HG02588 (cell line): ENCODE data around the gene RAD23A.
"Not testable (repeated sequence)": the region's sequence is repeated elsewhere in the genome, so short reads cannot be mapped to it uniquely, and the experiment has no call there.

ENCODE experiments used
- ATAC-seq: cut with Tn5 transposase; IDR thresholded peaks from one replicate; pipeline ENCODE4 v1.9.1; 2021; ENCODE audit warnings: mild to moderate bottlenecking, moderate library complexity; ENCODE audit not compliant: unreplicated experiment

The RAD23A gene

DNA sequence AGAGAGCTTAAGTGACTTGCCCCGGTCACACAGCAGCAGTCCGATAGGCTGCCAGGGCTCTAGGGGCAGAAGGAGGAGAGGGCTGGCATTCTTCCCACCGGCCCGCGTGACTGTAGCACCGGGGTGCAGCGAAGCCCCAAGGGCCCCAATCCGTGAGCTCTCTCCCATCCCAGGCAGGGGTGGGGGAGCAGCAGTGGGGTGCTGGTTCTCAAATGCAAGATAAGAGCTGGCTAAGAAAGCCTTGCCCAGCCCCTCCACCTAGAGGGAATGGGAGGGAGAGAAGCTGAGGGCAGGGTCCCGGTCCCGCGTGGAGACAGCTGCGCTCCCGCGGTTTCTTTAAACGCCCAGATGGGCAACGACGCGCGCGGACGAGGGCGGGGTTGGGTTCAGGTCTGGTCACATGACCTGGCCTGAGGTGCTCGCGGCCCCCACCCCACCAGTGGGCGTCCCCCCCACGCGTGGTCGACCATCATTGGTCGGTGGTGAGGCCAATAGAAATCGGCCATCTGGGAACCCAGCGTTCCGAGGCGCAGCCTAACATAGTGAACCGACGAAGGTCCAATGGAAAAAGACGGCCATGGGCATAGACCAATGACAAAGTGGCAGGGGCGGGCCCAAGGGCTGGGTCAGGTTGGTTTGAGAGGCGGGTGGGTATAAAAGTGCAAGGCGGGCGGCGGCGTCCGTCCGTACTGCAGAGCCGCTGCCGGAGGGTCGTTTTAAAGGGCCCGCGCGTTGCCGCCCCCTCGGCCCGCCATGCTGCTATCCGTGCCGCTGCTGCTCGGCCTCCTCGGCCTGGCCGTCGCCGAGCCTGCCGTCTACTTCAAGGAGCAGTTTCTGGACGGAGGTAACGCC lies 7.5 kb upstream of the RAD23A start, which contains the start of gene CALR:
CALR (plus strand) TSS at position 683 of the 852 bp plus-strand sequence; CDS start at position 754, 71 bp downstream.
- peak; percentile 80 for ATAC-seq

- peak; percentile 4 for ATAC-seq
Measured at GRCh38 chr19:12938779-12939601, 6.7 kb upstream of the RAD23A start.

DNA sequence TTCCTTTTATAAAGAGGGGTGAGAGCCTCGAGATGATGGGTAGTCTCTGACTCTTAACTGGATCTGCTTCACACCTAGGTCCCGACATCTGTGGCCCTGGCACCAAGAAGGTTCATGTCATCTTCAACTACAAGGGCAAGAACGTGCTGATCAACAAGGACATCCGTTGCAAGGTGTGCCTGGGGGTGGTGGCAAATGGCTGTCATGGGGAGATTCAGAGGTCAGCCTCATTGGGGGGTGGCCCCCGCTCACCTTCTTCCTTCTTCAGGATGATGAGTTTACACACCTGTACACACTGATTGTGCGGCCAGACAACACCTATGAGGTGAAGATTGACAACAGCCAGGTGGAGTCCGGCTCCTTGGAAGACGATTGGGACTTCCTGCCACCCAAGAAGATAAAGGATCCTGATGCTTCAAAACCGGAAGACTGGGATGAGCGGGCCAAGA lies 5.7 kb upstream of the RAD23A start:
- ATAC-seq = no peak

DNA sequence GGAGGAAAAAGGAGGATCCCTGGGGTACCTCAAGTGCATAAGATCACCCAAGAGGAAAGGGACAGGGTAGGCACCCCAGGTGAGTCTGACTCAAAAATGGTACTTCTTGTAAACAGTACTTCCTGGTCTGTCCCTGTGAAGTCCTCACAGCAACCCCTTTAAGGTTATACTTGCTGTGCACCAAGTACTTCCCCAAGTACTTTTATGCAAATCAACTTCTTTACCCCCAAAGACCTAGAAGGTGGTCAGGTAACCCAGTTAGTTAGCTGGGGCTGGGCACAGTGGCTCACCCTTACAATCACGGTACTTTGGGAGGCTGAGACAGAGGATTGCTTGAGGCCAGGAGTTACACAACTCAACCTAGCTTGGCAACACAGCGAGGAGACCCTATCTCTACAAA lies 4.8 kb upstream of the RAD23A start:
- no peak for ATAC-seq

DNA sequence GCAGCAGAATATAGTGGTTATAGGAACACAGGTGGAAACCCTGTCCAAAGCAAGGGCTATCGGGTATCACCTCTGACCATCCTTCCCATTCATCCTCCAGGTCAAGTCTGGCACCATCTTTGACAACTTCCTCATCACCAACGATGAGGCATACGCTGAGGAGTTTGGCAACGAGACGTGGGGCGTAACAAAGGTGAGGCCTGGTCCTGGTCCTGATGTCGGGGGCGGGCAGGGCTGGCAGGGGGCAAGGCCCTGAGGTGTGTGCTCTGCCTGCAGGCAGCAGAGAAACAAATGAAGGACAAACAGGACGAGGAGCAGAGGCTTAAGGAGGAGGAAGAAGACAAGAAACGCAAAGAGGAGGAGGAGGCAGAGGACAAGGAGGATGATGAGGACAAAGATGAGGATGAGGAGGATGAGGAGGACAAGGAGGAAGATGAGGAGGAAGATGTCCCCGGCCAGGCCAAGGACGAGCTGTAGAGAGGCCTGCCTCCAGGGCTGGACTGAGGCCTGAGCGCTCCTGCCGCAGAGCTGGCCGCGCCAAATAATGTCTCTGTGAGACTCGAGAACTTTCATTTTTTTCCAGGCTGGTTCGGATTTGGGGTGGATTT lies 2.1 kb upstream of the RAD23A start:
- no peak for ATAC-seq

- ATAC-seq = no peak
Measured at GRCh38 chr19:12944104-12944674, 1.5 kb upstream of the RAD23A start.

GRCh38 chr19:12946092-12946721 lies 545 bp downstream of the RAD23A start:
- peak; percentile 35 for ATAC-seq

- ATAC-seq = no peak
Measured at GRCh38 chr19:12946731-12947496, 1.3 kb downstream of the RAD23A start.

DNA sequence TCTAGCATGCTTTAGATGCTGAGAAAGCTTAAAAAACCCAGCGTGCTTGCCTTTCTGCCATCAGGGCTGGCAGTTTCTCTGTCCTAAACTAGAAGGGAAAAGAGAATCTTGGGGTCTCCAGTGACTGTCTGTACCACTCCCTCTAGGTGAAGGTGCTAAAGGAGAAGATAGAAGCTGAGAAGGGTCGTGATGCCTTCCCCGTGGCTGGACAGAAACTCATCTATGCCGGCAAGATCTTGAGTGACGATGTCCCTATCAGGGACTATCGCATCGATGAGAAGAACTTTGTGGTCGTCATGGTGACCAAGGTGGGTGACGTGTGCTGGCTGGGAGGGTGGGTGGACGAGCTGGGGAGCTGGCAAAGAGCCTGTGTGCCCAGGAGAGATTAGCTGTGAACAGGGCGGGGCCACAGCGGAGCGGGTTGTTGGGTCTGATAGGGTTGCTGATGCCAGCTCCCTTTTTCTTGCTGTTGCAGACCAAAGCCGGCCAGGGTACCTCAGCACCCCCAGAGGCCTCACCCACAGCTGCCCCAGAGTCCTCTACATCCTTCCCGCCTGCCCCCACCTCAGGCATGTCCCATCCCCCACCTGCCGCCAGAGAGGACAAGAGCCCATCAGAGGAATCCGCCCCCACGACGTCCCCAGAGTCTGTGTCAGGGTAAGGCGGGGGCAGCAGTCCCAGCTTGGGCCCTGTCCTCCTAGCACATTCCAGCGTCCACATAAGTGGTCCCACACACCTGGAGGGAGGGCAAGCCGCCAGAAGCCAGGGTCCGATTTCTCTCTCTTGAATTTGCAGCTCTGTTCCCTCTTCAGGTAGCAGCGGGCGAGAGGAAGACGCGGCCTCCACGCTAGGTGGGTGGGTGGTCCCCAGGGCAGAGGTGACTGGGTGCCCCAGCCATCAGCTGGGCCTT lies 2.3 kb downstream of the RAD23A start:
- ATAC-seq = no peak

DNA sequence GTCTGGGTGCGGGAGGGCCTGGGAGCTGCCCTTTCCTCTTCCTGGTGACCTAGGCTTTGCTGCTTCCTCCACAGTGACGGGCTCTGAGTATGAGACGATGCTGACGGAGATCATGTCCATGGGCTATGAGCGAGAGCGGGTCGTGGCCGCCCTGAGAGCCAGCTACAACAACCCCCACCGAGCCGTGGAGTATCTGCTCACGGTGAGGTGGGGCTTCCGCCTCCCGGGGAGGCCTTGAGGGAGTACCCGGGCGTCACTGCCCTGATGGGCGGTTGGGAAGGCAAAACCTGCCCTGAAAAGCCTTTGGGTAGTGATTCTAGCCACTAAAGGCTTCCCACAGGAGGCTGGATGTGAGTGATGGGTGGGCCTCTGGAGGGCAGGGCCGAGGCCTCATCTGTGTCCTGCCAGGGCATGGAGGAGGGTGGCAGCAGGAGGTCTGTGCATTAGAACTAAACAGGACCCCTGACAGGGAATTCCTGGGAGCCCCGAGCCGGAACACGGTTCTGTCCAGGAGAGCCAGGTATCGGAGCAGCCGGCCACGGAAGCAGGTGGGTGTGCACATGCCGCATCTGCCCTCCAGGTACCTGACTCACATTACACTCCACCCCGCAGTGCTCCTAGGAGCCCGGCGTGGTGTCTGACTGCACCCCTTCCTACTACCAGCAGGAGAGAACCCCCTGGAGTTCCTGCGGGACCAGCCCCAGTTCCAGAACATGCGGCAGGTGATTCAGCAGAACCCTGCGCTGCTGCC lies 3.1 kb downstream of the RAD23A start:
- ATAC-seq = no peak

- ATAC-seq = no peak
Measured at GRCh38 chr19:12949363-12950283, 4.0 kb downstream of the RAD23A start.

DNA sequence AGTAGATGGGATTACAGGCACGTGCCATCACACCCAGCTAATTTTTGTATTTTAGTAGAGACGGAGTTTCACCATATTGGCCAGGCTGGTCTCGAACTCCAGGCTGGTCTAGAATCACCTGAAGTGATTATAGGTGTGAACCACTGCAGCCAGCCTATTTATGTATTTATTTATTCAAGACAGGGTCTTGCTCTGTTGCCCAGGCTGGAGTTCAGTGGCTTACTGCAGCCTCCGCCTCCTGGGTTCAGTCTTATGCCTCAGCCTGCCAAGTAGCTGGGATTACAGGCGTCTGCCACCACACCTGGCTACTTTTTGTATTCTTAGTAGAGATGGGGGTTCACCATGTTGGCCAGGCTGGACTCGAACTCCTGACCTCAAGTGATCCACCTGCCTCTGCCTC lies 6.4 kb downstream of the RAD23A start:
- ATAC-seq = not testable (repeated sequence)

DNA sequence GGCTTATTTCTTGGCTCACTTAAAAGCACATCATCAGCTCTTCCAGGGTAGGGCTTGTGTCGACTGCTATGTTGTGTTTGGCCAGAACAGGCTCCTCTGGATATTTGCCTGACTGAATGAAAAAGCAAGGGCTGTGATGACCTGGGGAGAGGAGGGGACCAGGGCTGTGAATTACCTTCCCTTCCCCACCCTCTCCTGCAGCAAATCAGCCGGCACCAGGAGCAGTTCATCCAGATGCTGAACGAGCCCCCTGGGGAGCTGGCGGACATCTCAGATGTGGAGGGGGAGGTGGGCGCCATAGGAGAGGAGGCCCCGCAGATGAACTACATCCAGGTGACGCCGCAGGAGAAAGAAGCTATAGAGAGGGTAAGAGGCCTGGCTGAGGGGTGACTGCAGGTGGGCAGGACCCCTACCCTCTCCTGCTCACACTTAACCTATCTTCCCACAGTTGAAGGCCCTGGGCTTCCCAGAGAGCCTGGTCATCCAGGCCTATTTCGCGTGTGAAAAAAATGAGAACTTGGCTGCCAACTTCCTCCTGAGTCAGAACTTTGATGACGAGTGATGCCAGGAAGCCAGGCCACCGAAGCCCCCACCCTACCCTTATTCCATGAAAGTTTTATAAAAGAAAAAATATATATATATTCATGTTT lies 7.0 kb downstream of the RAD23A start:
- no peak for ATAC-seq

DNA sequence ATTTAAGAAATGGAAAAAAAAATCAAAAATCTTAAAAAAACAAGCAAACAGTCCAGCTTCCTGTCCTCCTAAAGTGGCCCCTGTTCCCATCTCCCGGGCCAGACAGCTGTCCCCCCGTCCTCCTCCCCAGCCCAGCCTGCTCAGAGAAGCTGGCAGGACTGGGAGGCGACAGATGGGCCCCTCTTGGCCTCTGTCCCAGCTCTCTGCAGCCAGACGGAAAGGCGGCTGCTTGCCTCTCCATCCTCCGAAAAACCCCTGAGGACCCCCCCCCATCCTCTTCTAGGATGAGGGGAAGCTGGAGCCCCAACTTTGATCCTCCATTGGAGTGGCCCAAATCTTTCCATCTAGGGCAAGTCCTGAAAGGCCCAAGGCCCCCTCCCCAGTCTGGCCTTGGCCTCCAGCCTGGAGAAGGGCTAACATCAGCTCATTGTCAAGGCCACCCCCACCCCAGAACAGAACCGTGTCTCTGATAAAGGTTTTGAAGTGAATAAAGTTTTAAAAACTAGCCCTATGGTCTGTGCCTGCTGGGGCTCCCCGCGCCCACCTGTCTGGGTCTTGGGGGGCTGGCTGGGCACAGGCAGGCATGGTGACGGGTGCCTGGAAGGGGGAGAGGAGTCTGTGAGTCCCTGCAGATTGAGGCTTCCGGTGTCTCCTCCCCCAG lies 7.6 kb downstream of the RAD23A start:
- ATAC-seq = no peak

DNA sequence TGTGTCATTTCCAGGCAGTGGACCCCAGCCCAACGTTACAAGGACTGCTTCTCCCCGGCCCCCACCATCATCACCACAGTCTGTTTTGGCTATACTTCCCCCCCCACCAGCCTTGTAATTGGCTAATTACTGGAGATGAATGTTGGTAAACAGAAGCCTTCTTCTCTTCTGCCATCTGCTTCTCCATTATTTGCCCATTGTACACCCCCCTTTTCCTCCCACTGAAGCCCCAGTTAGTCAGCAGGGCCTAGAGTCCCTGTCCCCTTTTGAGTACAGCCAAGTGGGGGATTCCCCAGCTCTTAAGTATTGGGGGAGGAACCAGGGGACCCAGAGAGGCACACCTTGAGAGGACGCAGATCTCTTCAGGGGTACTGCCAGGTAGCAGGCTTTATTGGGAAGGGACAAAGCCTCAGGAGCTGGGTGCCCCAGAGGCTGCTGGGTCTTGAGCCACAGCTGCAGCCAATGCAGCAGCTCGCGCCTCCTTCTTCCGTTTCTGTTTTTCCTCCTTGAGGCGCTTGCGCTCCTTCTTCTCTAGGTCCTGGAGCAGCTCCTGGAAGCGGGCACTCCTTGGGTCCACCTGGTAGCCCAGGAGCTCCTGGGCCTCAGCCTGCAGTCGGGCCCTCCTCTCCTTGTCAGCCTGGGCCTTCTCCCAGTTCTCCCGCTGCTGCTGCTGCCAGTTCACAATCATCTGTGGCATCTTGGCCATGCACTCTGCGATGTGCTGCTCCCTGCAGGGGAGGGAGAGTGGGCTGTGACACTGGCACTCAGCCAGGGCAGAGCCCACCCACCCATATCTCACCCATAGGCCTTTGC lies 8.3 kb downstream of the RAD23A start:
- no peak for ATAC-seq
